Esophagus muscularis mucosa (tissue), 4 donors: Measurements from ENCODE around the gene ZBED6. TPM values are rescaled to one million over a fixed set of nuclear protein-coding genes. Genes with fewer than 3 reads are reported as not detected.
A peak's percentile ranks its signal among the peaks of the same experiment; 100 is the strongest.

Experiments used
- DNase-seq: peaks from one replicate; pipeline ENCODE4 v3.0.0-alpha.2; 2017; ENCODE audit errors: extremely low spot score
- H3K27ac ChIP-seq, 4 donors: fragments of 200-600 bp; sonication (generic); replicated peaks in 1 of 4; 1 replicate in 3 of 4; 2 replicates in 1 of 4; pipeline ENCODE4 v1.5.1; 2016 to 2019; ENCODE audit warnings: mild to moderate bottlenecking in 1 of 4
- H3K27me3 ChIP-seq, 4 donors: fragments of 200-600 bp; sonication (generic); one replicate each; pipeline versions ENCODE4 v1.5.1 to v1.6.0; 2016 to 2019
- H3K36me3 ChIP-seq, 4 donors: fragments of 200-600 bp; sonication (generic); one replicate each; pipeline ENCODE4 v1.5.1; 2016 to 2019
- H3K4me1 ChIP-seq, 4 donors: fragments of 200-600 bp; sonication (generic); one replicate each; pipeline ENCODE4 v1.5.1; 2016 to 2019
- H3K4me3 ChIP-seq, 4 donors: fragments of 200-600 bp; sonication (generic); 1 replicate in 2 of 4; 2 replicates in 2 of 4; pipeline ENCODE4 v1.5.1; 2016 to 2019; ENCODE audit warnings: mild to moderate bottlenecking in 4 of 4, moderate library complexity in 1 of 4
- H3K9me3 ChIP-seq, 4 donors: fragments of 200-600 bp; sonication (generic); 1 replicate in 3 of 4; 2 replicates in 1 of 4; pipeline ENCODE4 v1.5.1; 2016 to 2019
- EP300 ChIP-seq: sonication (generic); formaldehyde crosslinking; IDR thresholded peaks from one replicate; pipeline ENCODE4 v1.6.1; 2017; ENCODE audit warnings: antibody characterized with exemption
- POLR2A ChIP-seq: fragments of 450-650 bp; IDR thresholded peaks from one replicate; pipeline ENCODE4 v1.6.1; 2017; ENCODE audit warnings: antibody characterized with exemption, moderate library complexity, mild to moderate bottlenecking, low read depth
- POLR2AphosphoS5 ChIP-seq, 2 donors: sonication (generic); formaldehyde crosslinking; IDR thresholded peaks; one replicate each; pipeline ENCODE4 v1.6.1; 2017; ENCODE audit warnings: antibody characterized with exemption in 2 of 2
- WGBS: methylation state at CpG from one replicate; pipeline ENCODE4 v1.1.5; 2018; 5-methylcytosine and 5-hydroxymethylcytosine counted together
- intact Hi-C: fragments of 100-400 bp; cut with DNase I; formaldehyde crosslinking; loops from one replicate; pipeline ENCODE4 v1.15.1; 2023
- total RNA-seq, 4 donors: library from RNA; depleted of rRNA; stranded (reverse); fragments of >200 nt; gene quantifications; one replicate each; pipeline versions ENCODE4 v1.1.0 to v1.2.1, GENCODE V29; 2016
- TF ChIP-seq, protein P1 (sequence below), 3 experiments: fragments of 200-600 bp in 2 of 3; fragments of 450-650 bp in 1 of 3; sonication (generic) in 2 of 3; IDR thresholded peaks; one replicate each; pipeline ENCODE4 v1.5.1; 2017 to 2019; ENCODE audit warnings: antibody characterized with exemption in 3 of 3, mild to moderate bottlenecking in 2 of 3, moderate library complexity in 1 of 3

The ZBED6 gene
- total RNA-seq, 4 donors from 2014 or later = 13.7 to 20.4 (median 15.0) TPM

GRCh38 chr1:203764105-203765028, 31.1 kb upstream of the ZBED6 start:
- WGBS = 80% methylated on average over 3 of the region's 3 CpGs
- H3K36me3 ChIP-seq = no peaks in the 10 kb centered on the region
- intact Hi-C loops = no loop called here
- no peak for TF ChIP-seq POLR2A
- TF ChIP-seq POLR2AphosphoS5 (IDR thresholded peaks at IDR 0.05) = no peak
- TF ChIP-seq EP300 = no peak
- TF ChIP-seq, protein P1, sequence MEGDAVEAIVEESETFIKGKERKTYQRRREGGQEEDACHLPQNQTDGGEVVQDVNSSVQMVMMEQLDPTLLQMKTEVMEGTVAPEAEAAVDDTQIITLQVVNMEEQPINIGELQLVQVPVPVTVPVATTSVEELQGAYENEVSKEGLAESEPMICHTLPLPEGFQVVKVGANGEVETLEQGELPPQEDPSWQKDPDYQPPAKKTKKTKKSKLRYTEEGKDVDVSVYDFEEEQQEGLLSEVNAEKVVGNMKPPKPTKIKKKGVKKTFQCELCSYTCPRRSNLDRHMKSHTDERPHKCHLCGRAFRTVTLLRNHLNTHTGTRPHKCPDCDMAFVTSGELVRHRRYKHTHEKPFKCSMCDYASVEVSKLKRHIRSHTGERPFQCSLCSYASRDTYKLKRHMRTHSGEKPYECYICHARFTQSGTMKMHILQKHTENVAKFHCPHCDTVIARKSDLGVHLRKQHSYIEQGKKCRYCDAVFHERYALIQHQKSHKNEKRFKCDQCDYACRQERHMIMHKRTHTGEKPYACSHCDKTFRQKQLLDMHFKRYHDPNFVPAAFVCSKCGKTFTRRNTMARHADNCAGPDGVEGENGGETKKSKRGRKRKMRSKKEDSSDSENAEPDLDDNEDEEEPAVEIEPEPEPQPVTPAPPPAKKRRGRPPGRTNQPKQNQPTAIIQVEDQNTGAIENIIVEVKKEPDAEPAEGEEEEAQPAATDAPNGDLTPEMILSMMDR (IDR thresholded peaks at IDR 0.05) = no peak
- no peaks in the 10 kb centered on the region for H3K27me3 ChIP-seq
- no peak overlapping the region for H3K4me3 ChIP-seq
- no peak for DNase-seq
- H3K27ac ChIP-seq = no peak overlapping the region
- peaks cover 0 to 8% (median 6%) of the 10 kb centered on the region in 4 donors for H3K4me1 ChIP-seq
- H3K9me3 ChIP-seq = no peaks in the 10 kb centered on the region

DNA sequence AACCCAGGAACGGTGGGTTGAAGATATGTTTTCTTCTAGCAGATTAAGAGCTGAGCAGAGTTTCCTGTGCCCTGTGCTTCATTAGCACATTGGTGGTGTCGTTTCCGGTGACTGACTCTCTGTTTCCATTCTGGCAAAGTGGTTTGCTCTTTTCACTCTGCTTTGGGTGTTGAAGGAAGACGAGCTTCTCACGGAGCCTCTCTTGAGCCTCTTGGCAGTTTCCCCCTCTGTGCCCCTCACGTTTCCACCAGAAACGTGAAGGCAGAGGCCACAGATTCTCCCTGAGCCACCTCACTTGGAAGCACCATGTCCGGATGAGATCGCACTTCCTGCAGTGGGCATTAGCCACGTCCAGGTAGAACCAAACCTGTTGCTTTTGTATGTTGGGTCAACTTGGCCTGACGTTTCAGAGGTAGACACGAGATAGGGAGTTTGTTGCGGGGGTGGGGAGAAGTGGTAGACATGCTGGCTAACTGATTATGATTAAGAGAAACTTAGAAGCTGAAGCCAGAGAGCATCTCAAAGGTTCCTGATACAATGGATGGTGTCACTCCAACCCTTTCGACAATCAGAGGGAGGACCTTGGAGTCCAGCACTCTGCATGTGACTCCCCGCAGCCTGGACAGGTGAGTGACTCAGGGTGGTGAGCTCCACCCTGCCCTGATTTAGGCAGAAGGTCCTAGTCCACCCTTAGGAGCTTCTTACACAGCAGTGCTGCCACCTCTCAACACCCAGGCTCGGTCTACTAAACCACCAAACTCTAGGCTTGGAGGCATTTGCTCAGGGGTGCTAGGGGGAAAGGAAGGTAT, 30.2 kb upstream of the ZBED6 start, which contains the start of gene LAX1:
Gene LAX1, plus strand, starts transcription at position 155 of the 809 bp plus-strand sequence. Its CDS starts 383 bp downstream, at position 538.
- 84% methylated on average over 16 of the region's 16 CpGs for WGBS
- DNase-seq = no peak
- TF ChIP-seq POLR2A = no peak
- peak in 1 of 2 donors; percentile 22 for TF ChIP-seq POLR2AphosphoS5 (IDR thresholded peaks at IDR 0.05)
- Histone ChIP-seq H3K4me1 (peaks cover 5 to 15% (median 13%) of the 10 kb centered on the region in 4 donors), H3K27ac (peak within 1 kb of the TSS in 1 of 4 donors; percentile 36), H3K9me3 (no peaks in the 10 kb centered on the region), H3K27me3 (no peaks in the 10 kb centered on the region), H3K36me3 (no peaks in the 10 kb centered on the region), H3K4me3 (peak within 1 kb of the TSS in 2 of 4 donors; percentile 5 to 37)
- intact Hi-C loops = no loop called here

DNA sequence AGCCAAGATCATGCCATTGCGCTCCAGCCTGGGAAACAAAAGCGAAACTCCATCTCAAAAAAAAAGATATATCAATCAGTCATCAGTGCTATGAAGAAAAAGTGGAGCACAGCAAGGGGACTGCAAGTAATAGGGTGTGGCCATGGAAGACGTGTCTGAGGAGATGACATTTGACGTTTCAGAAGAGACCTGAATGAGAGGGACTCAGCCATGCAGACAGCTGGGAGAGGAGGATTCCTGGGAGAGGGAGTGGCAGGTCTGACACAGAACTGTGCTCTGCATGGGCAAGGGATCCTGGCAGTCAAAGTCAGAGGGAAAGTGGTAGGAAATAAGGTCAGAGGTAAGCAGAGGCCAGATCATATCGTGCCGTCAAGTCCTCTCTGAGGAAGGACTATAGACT, 27.2 kb upstream of the ZBED6 start:
- H3K36me3 ChIP-seq = no peaks in the 10 kb centered on the region
- no peak overlapping the region for H3K27ac ChIP-seq
- WGBS = 89% methylated on average over 6 of the region's 6 CpGs
- H3K4me3 ChIP-seq = no peak overlapping the region
- no peak for DNase-seq
- H3K4me1 ChIP-seq = peaks cover 9 to 25% (median 19%) of the 10 kb centered on the region in 4 donors
- H3K9me3 ChIP-seq = no peaks in the 10 kb centered on the region
- intact Hi-C loops = no loop called here
- TF ChIP-seq POLR2A = no peak
- no peak for TF ChIP-seq EP300
- no peak for TF ChIP-seq POLR2AphosphoS5 (IDR thresholded peaks at IDR 0.05)
- TF ChIP-seq, protein P1 (IDR thresholded peaks at IDR 0.05) = no peak
- H3K27me3 ChIP-seq = no peaks in the 10 kb centered on the region

DNA sequence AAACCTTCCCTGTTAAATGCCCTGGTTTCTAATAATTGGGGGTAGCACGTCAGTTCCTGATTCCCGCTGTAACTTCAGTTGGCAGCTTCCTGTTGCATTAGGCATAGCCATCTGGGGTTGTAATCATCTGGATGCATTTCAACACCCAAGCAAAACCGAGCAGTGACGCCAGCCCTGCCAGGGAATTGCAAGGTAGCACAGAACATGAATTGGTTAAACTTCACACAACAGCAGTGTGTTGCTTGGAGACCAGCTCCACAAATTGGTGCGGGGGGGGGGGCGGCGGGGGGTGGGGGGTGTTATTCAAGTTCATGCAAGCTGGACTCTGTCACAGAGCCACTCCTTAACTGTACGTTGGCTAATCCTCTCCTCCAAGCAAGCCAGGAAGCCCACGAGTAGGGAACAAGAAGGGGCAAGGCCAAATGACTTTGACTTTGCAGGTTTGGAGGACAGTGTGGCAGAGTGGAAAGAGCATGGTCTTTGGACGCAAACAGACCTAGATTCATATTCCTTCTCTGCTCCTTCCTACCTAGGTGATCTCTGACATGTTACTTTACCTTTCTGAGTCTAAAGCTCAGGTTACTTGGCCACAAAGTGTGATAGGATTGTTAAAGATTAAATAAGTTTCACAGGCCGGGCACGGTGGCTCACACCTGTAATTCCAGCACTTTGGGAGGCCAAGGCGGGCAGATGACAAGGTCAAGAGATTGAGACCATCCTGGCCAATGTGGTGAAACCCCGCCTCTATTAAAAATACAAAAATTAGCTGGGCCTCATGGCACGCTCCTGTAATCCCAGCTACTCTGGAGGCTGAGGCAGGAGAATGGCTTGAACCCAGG, 25.7 kb upstream of the ZBED6 start:
- peak; percentile 95 for DNase-seq
- intact Hi-C loops = no loop called here
- H3K36me3 ChIP-seq = no peaks in the 10 kb centered on the region
- peak overlapping the region; percentile 10 to 45 (median 26) for H3K4me3 ChIP-seq
- peak; percentile 41 to 59 for TF ChIP-seq POLR2AphosphoS5 (IDR thresholded peaks at IDR 0.05)
- no peak for TF ChIP-seq EP300
- H3K4me1 ChIP-seq = peaks cover 9 to 25% (median 19%) of the 10 kb centered on the region in 4 donors
- no peaks in the 10 kb centered on the region for H3K9me3 ChIP-seq
- H3K27me3 ChIP-seq = no peaks in the 10 kb centered on the region
- 40% methylated on average over 15 of the region's 15 CpGs for WGBS
- peak overlapping the region; percentile 23 to 65 (median 53) for H3K27ac ChIP-seq

GRCh38 chr1:203771901-203772301, 23.5 kb upstream of the ZBED6 start:
- Histone ChIP-seq H3K9me3 (no peaks in the 10 kb centered on the region), H3K4me3 (no peak overlapping the region), H3K27ac (peak overlapping the region in 2 of 4 donors; percentile 23 to 47), H3K36me3 (no peaks in the 10 kb centered on the region), H3K4me1 (peaks cover 9 to 25% (median 19%) of the 10 kb centered on the region in 4 donors), H3K27me3 (no peaks in the 10 kb centered on the region)
- TF ChIP-seq EP300 (no peak), POLR2A (no peak), POLR2AphosphoS5 (IDR thresholded peaks at IDR 0.05) (no peak)
- TF ChIP-seq, protein P1 (IDR thresholded peaks at IDR 0.05) = no peak
- no peak for DNase-seq
- intact Hi-C loops = no loop called here
- 56% methylated on average over 6 of the region's 7 CpGs for WGBS
